ENCODE measurements around the gene CDH4. TPM values are rescaled to one million over a fixed set of nuclear protein-coding genes. Genes with fewer than 3 reads are reported as not detected.

CDH4 gene
- total and polyA plus RNA-seq, 12 donors, result 0.04 to 0.25 (median 0.08) TPM; not detected in 5

- Histone ChIP-seq H3K9me3 (no peaks in the 10 kb centered on the region), H3K27me3 (peaks cover 0 to 56% (median 19%) of the 10 kb centered on the region in 7 donors), H3K27ac (no peak overlapping the region), H3K4me1 (no peaks in the 10 kb centered on the region), H3K4me3 (no peak overlapping the region), H3K36me3 (no peaks in the 10 kb centered on the region)
- WGBS, 2 donors, result 76 to 77% methylated on average over 2 of the region's 2 CpGs
- no peak for DNase-seq
- ATAC-seq, result no peak
- no peak for TF ChIP-seq CTCF (IDR thresholded peaks at IDR 0.05)
- intact Hi-C loops (cut with DNase I), result no loop called here
Measured at GRCh38 chr20:61449916-61450315, 197.9 kb downstream of the CDH4 start.

DNA sequence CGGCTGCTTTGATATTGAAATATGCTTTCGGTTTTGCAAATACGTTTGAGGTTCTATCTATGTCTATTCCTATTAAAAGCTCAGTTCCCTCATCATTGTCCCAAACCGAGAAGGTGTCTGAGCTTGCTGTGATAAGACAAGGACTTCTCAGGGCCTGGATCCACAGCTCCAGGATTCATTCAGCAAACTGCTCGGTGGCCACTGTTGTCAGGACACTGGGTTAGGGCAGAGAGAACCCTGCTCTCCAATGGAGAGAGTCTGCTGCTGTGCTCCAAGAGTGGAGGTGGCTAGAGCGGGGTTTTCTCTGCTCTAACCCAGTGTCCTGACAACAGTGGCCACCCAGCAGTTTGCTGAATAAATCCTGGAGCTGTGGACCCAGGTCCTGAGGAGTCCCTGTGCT is 198.5 kb downstream of the CDH4 start:
- no peak overlapping the region for H3K4me3 ChIP-seq
- TF ChIP-seq CTCF (IDR thresholded peaks at IDR 0.05), result no peak
- intact Hi-C loops (cut with DNase I), result no loop called here
- no peaks in the 10 kb centered on the region for H3K9me3 ChIP-seq
- H3K4me1 ChIP-seq, result no peaks in the 10 kb centered on the region
- no peaks in the 10 kb centered on the region for H3K36me3 ChIP-seq
- ATAC-seq, result no peak
- 74 to 75% methylated on average over 6 of the region's 6 CpGs for WGBS, 2 donors
- H3K27ac ChIP-seq, result no peak overlapping the region
- H3K27me3 ChIP-seq, result peaks cover 0 to 55% (median 18%) of the 10 kb centered on the region in 7 donors
- DNase-seq, result no peak

- 87 to 91% methylated on average over 10 of the region's 10 CpGs for WGBS, 2 donors
- intact Hi-C loops (cut with DNase I), result no loop called here
- H3K9me3 ChIP-seq, result no peaks in the 10 kb centered on the region
- DNase-seq (no peak), ATAC-seq (no peak)
- H3K27me3 ChIP-seq, result peaks cover 0 to 55% (median 15%) of the 10 kb centered on the region in 7 donors
- no peaks in the 10 kb centered on the region for H3K36me3 ChIP-seq
- H3K27ac ChIP-seq, result no peak overlapping the region
- no peak overlapping the region for H3K4me3 ChIP-seq
- TF ChIP-seq CTCF (IDR thresholded peaks at IDR 0.05), result no peak
- no peaks in the 10 kb centered on the region for H3K4me1 ChIP-seq
Measured at GRCh38 chr20:61451009-61451408, 198.9 kb downstream of the CDH4 start.

DNA sequence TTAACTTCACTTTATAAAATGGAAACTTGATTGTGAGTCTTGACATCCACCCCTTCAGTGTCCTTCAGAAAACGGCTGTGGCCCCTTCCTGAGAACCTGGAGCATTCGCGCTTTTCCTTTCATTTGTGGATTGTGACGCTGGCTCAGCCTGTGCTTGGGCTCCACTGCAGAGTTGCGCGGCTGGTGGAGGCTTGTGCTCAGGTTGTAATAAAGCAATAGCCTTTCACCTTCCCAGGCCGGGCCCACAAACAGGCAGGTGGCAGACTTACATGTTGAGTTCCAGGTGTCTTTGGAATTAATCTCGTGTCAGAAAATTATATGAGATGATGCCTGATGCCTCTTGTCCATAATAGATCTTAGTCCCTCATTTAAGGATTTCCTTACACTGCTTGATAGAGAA is 199.9 kb downstream of the CDH4 start:
- no peak for ATAC-seq
- intact Hi-C loops (cut with DNase I), result no loop called here
- Histone ChIP-seq H3K4me1 (no peaks in the 10 kb centered on the region), H3K4me3 (no peak overlapping the region), H3K9me3 (peaks cover 0 to 4% (median 0%) of the 10 kb centered on the region in 11 donors), H3K36me3 (no peaks in the 10 kb centered on the region), H3K27ac (no peak overlapping the region), H3K27me3 (peaks cover 0 to 55% (median 15%) of the 10 kb centered on the region in 7 donors)
- 80 to 81% methylated on average over 8 of the region's 8 CpGs for WGBS, 2 donors
- TF ChIP-seq CTCF (IDR thresholded peaks at IDR 0.05), result no peak
- no peak for DNase-seq

All from heart right ventricle (tissue), 16 donors.